ENCODE measurements around the gene TELO2. TPM values are rescaled to one million over a fixed set of nuclear protein-coding genes. Genes with fewer than 3 reads are reported as not detected.

TELO2 gene
- total RNA-seq, 4 donors from 2014 or later = 22.2 to 98.1 (median 49.6) TPM

DNA sequence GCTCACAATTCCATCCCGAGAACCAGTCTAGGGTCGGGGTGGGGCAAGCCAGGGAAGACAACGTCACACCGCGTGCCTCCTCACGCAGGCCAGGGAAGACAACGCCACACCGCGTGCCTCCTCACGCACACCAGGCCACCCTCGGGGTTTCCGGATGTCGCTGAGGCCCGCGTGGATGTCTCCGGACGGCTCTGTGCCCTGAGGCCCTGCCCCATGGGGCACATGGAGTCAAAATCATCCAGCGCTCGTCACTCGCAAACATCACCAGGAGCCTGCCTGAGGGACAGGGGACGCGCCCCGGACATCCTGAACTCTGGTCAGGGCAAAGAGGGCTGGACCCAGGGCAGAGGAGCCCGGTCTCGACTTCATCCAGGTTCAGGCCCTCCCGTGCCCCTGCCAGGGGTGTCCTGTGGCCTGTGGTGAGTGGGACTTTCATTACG is 44.0 kb downstream of the TELO2 start:
- peak overlapping the region in 2 of 4 donors; percentile 4 to 97 for H3K27ac ChIP-seq
- WGBS, 2 donors (ENCODE audit: low coverage in 1 of 2) = 84% methylated on average over 18 of the region's 27 CpGs; no CpG with 5 or more reads in 1 of the 2 donors
- no peak for DNase-seq
- peak overlapping the region in 1 of 4 donors; percentile 53 for H3K4me3 ChIP-seq
- no peaks in the 10 kb centered on the region for H3K36me3 ChIP-seq
- H3K27me3 ChIP-seq = no peaks in the 10 kb centered on the region
- no peaks in the 10 kb centered on the region for H3K9me3 ChIP-seq
- intact Hi-C loops (cut with DNase I; ENCODE audit: low total_unique reads) = no loop called here
- in situ Hi-C loops (cut with MboI; ENCODE audit: low pct_ligation_motif_present in 1 of 4, low pct_unique_long_range_greater_than_20kb in 1 of 4, low sequenced_read_pairs in 3 of 4) = no loop called here
- peaks cover 4 to 38% (median 18%) of the 10 kb centered on the region in 4 donors for H3K4me1 ChIP-seq
- TF ChIP-seq POLR2A (IDR thresholded peaks at IDR 0.05) (no peak), POLR2AphosphoS5 (IDR thresholded peaks at IDR 0.05) (no peak), EP300 (IDR thresholded peaks at IDR 0.05; ENCODE audit: low read depth) (no peak)
- TF ChIP-seq, protein P1, sequence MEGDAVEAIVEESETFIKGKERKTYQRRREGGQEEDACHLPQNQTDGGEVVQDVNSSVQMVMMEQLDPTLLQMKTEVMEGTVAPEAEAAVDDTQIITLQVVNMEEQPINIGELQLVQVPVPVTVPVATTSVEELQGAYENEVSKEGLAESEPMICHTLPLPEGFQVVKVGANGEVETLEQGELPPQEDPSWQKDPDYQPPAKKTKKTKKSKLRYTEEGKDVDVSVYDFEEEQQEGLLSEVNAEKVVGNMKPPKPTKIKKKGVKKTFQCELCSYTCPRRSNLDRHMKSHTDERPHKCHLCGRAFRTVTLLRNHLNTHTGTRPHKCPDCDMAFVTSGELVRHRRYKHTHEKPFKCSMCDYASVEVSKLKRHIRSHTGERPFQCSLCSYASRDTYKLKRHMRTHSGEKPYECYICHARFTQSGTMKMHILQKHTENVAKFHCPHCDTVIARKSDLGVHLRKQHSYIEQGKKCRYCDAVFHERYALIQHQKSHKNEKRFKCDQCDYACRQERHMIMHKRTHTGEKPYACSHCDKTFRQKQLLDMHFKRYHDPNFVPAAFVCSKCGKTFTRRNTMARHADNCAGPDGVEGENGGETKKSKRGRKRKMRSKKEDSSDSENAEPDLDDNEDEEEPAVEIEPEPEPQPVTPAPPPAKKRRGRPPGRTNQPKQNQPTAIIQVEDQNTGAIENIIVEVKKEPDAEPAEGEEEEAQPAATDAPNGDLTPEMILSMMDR (IDR thresholded peaks at IDR 0.05) = no peak

DNA sequence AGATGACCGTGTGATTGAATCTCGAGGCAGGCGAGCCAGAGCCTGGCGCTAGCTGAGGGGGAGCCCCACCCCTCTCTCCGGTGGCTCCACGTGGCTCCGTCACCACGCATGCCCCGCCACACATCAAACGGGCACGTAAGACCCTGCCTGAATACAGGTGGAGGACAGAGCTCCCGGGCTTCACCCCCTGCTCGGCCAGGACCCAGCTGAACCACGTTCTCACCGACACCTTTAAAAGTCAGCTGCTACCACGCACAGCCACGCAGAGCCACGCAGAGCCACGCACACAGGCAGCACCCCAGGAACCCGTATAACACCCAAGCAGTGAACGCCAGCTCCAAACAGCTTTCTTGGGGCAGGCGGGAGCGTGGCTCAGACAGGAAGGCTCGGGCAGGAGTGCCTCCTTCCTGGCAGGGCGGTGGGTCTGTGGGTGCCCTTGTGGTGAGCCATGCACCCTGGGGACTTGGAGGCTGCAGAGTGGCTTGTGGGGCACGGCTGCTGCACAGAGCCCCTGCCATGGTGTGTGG is 44.7 kb downstream of the TELO2 start:
- Histone ChIP-seq H3K9me3 (no peaks in the 10 kb centered on the region), H3K27ac (peak overlapping the region in 2 of 4 donors; percentile 4 to 16), H3K4me3 (no peak overlapping the region), H3K4me1 (peaks cover 3 to 31% (median 14%) of the 10 kb centered on the region in 4 donors), H3K27me3 (no peaks in the 10 kb centered on the region), H3K36me3 (no peaks in the 10 kb centered on the region)
- intact Hi-C loops (cut with DNase I; ENCODE audit: low total_unique reads) = no loop called here
- in situ Hi-C loops (cut with MboI; ENCODE audit: low pct_ligation_motif_present in 1 of 4, low pct_unique_long_range_greater_than_20kb in 1 of 4, low sequenced_read_pairs in 3 of 4) = no loop called here
- TF ChIP-seq POLR2A (IDR thresholded peaks at IDR 0.05) = no peak
- TF ChIP-seq, protein P1 (IDR thresholded peaks at IDR 0.05) = no peak
- no peak for TF ChIP-seq EP300 (IDR thresholded peaks at IDR 0.05; ENCODE audit: low read depth)
- TF ChIP-seq POLR2AphosphoS5 (IDR thresholded peaks at IDR 0.05) = no peak
- DNase-seq = no peak
- WGBS, 2 donors (ENCODE audit: low coverage in 1 of 2) = 75% methylated on average over 26 of the region's 26 CpGs; no CpG with 5 or more reads in 1 of the 2 donors

- DNase-seq = no peak
- peaks cover 3 to 25% (median 15%) of the 10 kb centered on the region in 4 donors for H3K4me1 ChIP-seq
- intact Hi-C loops (cut with DNase I; ENCODE audit: low total_unique reads) = no loop called here
Observed at GRCh38 chr16:1538804-1539520, 45.8 kb downstream of the TELO2 start.

More at GRCh38 chr16:1538804-1539520, 45.8 kb downstream of the TELO2 start:
- Histone ChIP-seq H3K36me3 (no peaks in the 10 kb centered on the region), H3K4me3 (no peak overlapping the region), H3K27ac (peak overlapping the region in 1 of 4 donors; percentile 4), H3K27me3 (no peaks in the 10 kb centered on the region), H3K9me3 (no peaks in the 10 kb centered on the region)
- in situ Hi-C loops (cut with MboI; ENCODE audit: low pct_ligation_motif_present in 1 of 4, low pct_unique_long_range_greater_than_20kb in 1 of 4, low sequenced_read_pairs in 3 of 4) = no loop called here
- TF ChIP-seq EP300 (IDR thresholded peaks at IDR 0.05; ENCODE audit: low read depth) (no peak), POLR2A (IDR thresholded peaks at IDR 0.05) (no peak), POLR2AphosphoS5 (IDR thresholded peaks at IDR 0.05) (no peak)
- TF ChIP-seq, protein P1 (IDR thresholded peaks at IDR 0.05) = no peak
- WGBS, 2 donors (ENCODE audit: low coverage in 1 of 2) = 84% methylated on average over 22 of the region's 22 CpGs; no CpG with 5 or more reads in 1 of the 2 donors
